HG03139 (cell line): ENCODE measurements around the gene TMEM86B.
"Not testable (repeated sequence)": the region's sequence is repeated elsewhere in the genome, so short reads cannot be mapped to it uniquely, and the experiment has no call there.

ENCODE experiments used
- ATAC-seq: cut with Tn5 transposase; IDR thresholded peaks from one replicate; pipeline ENCODE4 v1.9.1; 2021; ENCODE audit not compliant: unreplicated experiment

The TMEM86B gene

DNA sequence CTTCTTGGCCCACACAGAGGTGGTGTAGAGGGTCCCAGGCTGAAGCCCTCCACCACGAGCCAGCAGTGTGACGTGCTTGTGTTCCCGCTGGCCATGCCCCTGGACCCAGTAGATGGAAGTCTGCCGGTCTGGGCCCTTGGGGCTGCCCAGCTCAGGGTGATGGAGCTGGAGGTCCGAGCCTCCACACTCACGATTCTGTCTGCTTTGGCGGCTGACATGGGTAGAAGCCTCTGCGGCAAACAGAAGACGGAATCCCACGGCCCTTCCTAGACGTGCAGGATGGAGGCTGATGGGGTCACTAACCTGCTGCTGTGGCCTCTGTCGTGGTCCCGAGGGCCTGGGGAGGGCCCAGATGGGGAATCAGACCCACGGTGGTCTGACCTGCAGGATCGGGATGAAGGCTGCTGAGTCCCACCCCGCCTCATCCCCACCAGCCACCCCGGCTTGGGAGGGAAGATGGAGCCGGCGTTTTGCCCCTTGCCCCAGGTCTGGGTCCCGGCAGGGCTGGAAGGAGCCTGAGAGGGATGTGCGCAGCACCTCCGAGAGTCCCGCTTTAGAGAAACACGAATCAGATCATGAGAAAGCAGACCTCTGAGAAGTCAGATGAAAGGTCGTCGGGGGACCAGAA, 4.4 kb downstream of the TMEM86B start:
- ATAC-seq: no peak

DNA sequence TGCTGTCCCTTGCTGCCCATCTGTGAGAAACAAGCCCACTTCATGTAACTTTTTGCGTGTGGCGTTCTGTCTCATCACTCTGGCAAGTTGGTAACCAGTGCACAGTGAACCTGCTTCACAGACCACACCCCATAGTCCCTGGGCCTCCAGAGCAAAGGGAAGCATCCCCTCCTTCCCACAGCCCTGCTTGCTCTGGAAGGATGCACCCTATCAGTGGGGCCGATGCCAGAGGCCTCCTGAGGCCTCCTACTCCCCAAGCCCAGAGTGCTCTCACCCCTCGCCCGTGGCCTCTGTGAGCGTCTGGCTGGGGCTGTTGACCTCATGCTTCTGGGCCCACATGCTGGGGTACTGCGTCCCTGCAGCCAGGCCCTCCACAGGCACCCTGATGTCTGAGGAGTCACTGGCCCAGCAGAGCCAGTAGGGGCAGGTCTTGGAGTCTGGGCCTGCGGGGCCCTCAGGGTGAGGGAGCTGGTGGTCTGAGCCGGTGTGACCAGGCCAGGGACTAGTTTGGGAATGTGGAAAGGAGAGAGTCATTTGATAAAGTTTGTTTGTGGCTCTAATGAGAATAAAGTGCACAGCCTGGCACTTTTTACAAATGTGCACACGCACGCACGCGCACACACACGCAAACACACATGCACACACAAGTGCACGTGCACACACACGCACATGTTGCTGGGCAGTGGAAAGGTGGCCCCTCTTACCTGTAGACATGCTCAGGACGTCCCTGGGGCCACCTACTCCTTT, 5.1 kb downstream of the TMEM86B start:
- no peak for ATAC-seq

DNA sequence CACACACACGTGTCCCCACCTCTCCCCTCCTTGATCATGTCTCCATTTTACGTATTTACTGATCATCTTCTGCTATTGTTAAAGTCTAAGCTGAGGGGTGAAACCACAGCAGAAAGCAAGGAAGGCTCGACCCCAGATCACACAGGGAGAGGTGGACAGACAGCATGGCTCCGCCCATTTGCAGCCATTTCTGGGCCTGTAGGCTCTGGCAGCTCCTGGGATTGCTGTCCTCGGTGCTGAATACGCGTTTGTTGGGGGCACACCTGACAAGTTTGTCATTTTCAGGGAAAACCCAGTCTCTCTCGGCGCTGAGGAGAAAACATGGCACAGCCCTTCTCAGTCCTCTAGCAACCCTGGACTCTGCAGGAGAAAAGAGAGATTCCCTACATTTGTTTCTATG, 8.0 kb downstream of the TMEM86B start:
- ATAC-seq: no peak

DNA sequence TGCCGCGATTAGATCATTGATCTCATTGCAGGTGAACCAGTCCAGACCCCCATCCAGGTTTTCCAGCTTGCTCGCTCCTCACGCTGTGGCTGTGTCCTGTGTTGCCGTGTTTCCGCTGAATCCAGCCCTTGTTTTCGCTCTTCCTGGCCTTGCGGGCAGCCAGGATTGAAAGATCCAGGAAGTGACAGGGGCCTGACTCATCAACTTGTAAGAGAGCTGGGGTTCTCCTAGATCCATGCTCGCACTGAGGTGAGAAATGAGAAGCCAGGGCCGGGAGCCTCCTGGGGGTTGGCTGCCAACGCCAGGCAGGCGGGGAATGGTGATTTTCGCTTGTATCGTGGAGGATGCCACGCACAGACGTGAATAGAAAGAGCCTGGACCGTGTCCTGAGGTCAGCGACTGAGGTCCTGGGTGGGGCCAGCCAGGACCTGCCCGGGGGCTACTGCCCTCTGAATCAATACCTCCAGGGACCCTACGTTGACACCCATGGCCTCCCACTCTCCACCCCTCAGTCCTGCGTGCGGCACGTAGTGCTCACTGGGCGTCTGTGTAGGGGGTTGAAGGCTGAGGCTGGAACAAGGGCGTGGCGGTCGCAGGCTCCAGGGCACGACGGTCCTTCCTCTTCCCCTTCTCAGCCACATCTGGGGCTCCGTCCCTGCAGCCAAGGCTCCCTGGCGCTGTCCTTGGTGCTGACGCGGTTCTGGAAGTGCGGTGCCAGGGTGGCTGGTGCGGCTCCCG, 11.9 kb downstream of the TMEM86B start:
- ATAC-seq: no peak

DNA sequence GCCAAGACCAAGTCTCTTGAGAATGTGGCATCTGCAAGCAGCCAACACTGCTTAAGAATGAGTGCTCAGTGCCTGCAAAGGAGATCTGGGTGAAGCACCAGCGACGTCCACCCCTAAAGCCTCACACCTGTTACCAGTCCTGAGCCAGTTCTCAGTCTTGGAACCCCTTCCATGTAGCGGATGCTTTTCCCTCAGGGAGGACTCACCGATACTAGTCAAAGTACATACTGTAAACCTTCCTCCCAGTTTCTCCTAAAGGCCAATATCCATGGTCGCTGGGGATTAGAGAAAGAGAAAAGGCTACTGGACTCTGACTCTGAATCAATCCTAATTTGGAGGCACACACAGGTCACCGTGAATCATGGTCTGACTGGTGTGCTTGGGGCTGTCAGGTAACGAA, 15.0 kb downstream of the TMEM86B start:
- no peak for ATAC-seq

DNA sequence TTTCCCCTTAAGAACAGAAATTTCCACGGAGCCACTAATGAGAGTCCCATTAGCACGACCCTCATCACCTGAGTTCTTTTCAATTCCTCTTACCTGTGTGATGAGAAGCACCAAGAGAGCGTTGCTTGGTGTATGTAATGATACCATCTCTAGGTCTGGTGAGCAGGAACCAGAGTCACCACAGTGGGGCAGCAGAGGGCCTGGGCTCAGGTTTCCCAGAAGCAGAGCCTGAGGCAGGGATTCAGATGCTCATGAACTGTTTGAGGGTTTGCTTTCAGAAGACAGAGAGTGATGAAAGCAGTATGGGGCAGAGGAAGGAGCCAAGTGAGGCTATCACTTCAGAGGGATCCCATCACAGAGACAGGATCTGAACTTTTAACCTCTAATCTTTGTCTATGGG, 16.1 kb downstream of the TMEM86B start:
- ATAC-seq: no peak

DNA sequence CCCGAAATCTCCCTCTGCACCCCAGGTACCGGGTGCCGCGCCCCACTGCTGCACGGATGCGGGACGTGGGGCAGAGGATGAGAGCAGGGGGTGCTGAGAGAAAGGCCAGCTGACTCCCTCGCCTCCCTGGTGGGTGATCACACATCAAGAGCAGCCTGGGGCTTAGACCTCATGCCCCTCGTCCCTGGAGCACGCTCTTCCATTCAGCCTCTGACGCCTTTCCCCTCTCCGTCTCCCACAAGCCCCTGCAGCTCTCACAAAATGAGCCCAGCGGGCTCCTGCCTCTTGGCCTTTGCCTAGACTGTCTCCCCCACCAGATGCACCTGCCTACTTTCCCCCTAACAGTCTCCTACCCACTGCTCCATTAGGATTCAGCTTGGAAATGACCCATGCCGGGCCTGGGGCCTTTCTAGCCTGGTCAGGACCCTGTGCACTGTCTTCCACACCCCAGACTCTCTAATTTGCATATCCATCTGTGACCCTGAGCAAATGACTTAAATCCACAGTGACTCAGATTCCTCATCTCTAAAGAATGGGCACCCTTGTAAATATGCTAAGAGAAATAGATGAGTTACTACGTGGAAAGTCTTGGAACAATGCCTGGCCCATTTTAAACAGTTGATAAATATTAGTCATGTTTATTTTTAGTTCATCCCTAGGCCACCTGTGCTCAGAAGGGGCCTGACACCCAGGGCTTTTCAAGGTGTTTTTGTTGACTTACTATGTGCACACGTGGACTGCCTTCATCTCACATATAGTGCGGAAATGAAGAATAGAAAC, 18.7 kb downstream of the TMEM86B start:
- no peak for ATAC-seq

DNA sequence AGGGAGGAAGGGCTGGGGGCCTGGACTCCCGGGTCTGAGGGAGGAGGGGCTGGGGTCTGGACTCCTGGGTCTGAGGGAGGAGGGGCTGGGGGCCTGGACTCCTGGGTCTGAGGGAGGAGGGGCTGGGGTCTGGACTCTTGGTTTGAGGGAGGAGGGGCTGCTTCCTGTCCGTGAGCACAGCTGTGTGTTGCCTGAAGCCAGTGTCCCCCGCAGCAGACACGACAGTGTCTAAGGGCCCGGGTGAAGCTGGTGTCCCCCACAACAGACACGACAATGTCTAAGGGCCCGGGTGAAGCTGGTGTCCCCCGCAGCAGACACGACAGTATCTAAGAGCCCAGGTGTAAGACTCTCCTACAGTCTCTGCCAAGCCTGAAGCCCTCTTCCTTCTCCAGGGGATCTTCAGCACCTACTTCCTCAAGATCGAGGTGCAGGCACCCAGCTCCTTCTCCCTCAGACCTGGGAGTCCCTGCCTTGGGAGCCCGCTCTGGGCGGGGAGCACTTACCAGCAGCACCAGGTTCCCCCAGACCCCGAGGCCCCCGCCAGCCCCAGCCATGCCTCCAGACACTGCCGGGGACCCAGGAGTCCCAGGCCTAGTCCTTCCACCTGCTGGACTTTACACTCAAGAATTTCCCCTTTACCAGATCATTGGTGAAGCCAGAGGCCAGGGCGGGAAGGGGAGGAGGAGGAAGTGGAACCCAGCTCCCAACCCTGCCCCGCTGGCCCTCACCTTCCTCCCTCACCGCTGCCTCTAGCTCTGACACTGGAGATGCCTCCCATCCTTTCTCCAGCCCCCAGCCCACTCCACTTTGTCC, 19.5 kb downstream of the TMEM86B start, which contains the start of gene PTPRH:
TSS of gene PTPRH (minus strand) at position 622 of the 813 bp plus-strand sequence. CDS start at position 554, 68 bp downstream.
- no peak for ATAC-seq

DNA sequence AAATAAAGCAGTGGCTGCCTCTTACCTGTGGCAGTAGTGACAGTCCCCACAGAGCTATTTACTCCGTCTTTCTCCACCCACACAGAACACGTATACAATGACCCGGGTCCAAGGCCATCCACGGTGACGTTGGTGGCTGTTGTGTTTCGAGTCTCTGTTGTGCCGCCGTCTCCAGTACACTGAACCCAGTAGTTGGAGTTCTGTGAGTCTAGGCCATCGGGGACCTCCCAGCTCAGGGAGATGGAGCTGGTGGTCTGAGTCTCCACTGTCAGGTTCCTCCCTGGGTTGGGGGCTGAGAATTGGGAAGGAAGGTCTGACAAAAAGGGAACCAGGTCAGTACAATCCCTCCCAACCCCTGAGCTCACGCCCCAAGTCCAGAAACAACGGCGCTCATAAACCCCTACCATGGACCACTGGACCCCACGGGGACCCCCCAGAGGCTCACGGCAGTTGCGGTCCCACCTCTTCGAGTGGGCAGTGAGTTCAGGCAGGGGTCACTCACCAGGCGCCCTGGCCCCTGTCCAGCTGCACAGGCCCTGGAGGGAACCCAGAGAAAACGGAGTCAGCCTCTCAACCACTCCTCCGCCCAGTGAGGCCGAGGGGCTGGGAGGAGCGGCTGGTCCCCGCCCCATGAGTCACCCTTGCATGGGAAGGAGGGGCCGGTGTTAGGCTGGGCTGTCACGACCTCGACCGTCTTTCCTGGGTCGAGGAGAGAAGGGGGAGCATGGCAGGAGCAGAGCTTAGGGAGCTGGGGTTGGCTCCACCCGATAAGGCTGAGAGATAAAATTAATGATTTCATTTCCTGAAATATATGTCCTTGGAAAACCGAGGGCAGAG, 21.7 kb downstream of the TMEM86B start:
- ATAC-seq: no peak

DNA sequence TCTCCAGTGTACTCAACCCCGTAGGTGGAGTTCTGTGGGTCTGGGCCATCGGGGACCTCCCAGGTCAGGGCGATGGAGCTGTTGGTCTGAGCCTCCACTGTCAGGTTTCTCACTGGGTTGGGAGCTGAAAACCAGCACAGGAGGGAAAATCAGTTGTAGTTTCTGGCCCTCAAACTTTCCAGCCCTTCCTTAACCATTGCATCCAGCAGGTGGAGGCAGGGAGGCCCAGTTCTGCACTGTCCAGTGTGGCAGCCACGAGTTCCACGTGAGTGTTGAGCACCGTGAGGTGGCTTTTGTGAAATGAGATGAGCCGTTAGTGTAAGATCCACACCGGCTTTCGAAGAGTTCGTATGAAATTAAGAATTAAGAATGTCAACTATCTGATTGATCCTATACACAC, 26.4 kb downstream of the TMEM86B start:
- not testable (repeated sequence) for ATAC-seq

DNA sequence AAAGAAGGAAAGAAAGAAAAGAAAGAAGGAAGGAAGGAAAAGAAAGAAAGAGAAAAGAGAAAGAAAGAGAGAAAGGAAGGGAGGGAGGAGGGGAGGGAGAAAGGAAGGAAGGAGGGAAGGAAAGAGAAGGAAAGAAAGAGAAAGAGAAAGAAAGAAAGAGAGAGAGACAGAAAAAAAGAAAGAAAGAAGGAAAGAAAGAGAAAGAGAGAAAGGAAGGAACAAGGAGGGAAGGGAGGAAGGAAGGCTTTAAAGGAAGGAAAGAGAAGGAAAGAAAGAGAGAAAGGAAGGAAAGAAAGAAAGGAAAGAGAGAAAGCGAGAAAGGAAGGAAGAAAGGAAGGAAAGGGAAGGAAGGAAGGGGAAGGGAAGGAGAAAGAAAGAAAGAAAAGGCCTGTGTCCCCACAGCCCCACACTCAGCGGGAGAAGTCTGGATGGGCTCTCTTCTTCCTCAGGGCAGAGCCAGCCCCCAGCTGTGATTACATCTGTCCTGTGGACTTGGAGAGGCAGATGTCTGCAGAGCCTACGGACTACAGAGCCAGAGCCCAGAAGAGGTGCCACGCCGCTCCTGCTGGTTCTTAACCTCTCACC, 28.9 kb downstream of the TMEM86B start:
- ATAC-seq: no peak

DNA sequence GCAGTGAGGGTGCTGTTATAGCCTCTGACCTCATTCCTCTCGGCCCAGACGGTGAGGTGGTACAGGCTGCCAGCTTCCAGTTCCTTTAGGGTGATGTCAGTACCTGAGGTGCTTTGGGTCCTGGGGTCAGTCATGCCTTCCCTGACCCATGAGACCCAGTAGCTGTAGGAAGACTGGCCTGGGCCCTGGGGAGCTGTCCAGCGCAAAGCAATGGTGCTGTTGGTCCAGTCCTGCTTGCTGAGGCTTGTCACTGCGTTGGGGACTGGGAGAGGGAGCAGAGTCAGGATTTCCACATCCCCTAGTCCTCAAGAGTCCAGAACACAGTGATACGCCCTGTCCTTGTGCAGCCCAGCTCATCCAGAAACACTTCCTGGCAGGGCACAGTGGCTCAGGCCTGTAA, 29.9 kb downstream of the TMEM86B start:
- no peak for ATAC-seq

DNA sequence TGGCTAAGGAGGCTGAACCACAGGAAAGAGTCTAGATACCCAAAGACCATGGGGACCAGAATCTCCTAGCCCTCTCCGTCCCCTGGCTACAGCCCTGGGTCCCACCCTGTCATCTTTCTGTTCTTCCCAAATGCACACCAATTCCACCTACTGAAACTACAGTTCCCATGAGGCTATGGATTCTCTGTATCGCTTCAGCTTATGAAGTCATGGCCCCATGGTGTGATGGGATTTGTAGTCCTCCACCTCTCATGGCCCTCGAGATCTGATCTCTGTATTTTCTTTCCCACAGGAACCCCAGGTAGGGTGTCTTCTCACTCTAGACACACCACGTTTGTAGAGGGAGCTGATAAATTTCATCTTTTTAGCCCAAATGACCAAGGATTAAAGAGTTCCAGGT, 31.0 kb downstream of the TMEM86B start:
- no peak for ATAC-seq

DNA sequence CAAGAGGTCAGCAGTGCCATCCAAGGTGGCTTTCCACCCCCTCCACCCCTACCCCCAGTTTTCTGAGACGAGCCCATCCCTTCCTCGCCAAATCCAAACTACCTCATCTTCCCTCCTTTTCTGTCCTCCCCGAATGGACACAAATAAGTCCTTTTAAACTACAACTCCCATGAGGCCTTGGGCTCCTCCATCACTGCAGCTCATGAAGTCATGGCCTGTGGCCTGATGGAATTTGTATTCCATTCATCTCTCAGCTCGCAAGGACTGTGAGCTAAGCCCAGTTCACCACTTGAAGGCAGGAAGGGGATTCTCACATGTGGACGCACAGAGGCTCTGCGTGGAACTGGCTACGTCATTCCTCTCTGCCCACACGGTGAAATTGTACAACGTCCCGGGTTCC, 31.8 kb downstream of the TMEM86B start:
- no peak for ATAC-seq

DNA sequence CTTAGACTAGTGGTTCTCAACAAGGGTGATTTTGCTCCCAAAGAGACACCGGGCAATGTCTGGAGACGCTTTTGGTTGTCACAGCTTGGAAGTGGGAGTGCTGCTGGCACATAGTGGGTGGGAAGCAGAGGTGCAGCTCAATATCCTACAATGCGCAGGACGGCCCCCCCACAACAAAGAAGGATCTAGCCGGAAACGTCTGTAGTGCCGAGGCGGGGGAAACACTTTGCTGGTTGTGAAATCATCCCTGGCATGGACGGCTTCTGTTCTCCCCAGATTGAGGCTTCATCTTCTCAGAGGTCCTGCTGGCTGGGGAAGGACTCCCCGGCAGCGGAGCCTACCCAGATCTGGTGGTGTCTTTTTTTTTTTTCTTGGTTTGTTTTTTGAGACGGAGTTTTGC, 35.1 kb downstream of the TMEM86B start:
- ATAC-seq: no peak

DNA sequence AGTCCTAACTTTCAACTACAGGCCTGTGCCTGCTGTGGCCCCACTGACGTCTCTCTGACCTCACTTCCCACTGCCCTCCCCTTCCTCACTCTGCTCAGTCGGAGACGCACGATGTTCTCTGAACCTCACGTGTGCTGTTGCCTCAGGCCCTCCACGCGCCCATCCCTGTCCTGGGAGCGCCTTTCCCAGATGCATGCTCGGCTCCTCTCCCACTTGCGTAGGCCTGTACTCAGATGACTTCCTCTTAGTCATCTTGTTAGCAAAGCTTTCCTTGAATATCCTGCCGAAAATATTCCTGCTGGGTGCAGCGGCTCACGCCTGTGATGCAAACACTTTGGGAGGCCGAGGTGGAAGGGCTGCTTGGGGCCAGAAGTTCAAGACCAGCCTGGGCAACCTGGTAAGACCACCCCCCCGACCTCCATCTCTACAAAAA, 39.1 kb downstream of the TMEM86B start:
- no peak for ATAC-seq

DNA sequence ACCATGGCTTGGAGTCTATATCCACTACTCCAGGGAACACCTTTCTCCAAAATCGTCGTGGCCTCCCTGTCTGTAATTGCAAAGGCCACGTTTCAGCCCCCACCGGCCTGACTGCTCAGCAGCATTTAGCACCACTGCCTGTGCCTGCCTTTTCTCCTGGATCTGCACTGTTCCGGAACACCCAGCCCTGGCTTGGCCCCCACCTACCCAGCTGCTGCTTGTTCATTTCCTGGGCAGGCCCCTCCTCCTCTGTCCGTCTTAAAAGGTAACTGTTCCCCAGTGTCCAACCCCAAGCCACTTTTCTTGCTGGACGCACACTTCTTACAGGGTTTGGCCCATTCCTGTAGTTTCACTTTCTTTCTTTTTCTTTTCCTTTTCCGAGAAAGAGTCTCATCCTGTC, 39.9 kb downstream of the TMEM86B start:
- no peak for ATAC-seq

DNA sequence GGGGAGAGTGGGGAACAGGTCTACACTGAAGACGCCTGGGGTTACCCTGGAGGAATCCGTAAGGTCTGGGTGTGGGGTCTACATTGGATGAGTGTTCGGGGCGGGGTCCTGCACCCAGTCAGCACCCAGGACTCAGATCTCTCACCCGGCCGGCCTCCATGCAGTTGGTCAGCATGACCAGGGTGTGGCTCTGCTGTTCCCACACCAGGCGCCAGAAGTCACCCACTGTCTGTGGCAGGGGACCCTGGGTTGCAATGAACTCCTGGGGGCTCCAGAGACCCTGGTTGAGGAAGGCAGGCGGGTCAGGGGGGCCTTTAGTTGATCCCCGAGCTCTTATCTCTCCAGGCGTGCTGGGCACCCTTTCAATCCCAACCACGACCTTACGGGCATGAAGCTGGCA, 42.5 kb downstream of the TMEM86B start:
- ATAC-seq: no peak

DNA sequence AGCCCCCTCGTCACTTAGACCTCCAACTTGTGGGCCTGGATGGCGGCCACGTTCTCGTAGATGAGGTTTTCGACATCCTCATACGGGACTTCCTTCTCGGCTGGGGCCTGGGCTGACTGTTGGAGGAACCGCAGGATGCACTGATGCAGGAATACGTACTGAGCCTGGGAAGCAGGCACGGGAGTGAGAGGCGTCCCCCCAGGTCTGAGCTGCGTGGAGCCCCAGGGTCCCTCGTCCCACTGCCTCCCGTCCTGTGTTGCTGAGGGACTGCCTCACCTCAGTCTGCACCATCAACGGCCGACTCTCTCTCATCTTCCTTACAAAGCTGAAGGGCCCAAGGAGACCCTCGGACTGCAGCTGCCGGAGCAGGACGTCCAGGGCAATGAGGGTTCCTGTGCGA, 46.8 kb downstream of the TMEM86B start:
- ATAC-seq: no peak
